Lower leg skin (tissue), 4 donors: ENCODE results near the gene ATPAF2. TPM values are rescaled to one million over a fixed set of nuclear protein-coding genes. Genes with fewer than 3 reads are reported as not detected.
A peak's percentile ranks its signal among the peaks of the same experiment; 100 is the strongest.

Experiments used
- DNase-seq, 2 donors: peaks; one replicate each; pipeline ENCODE4 v3.0.0-alpha.2; 2019; ENCODE audit warnings: low spot score in 2 of 2
- H3K4me3 ChIP-seq: fragments of 200-600 bp; sonication (generic); 2 replicates; pipeline ENCODE4 v1.5.1; 2017; ENCODE audit warnings: mild to moderate bottlenecking, low read depth; ENCODE audit not compliant: poor library complexity, severe bottlenecking
- CTCF ChIP-seq, 3 donors: fragments of 450-650 bp; IDR thresholded peaks; one replicate each; pipeline ENCODE4 v1.5.1; 2016; ENCODE audit warnings: antibody characterized with exemption in 3 of 3, mild to moderate bottlenecking in 3 of 3, moderate library complexity in 2 of 3
- POLR2A ChIP-seq, 2 donors: fragments of 450-650 bp; IDR thresholded peaks; one replicate each; pipeline ENCODE4 v1.6.1; 2016 to 2017; ENCODE audit warnings: antibody characterized with exemption in 2 of 2, mild to moderate bottlenecking in 1 of 2, moderate library complexity in 1 of 2
- WGBS, 2 donors: methylation state at CpG; one replicate each; pipeline ENCODE4 v1.1.5; 2018; 5-methylcytosine and 5-hydroxymethylcytosine counted together
- intact Hi-C: fragments of 100-400 bp; cut with DNase I; formaldehyde crosslinking; loops from one replicate; pipeline ENCODE4 v1.15.0; 2023; ENCODE audit warnings: low total_unique reads
- total RNA-seq, 4 donors: library from RNA; depleted of rRNA; stranded (reverse); fragments of >200 nt; gene quantifications; one replicate each; pipeline ENCODE4 v1.1.0, GENCODE V29; 2016

Gene ATPAF2
- 10 to 100 TPM; 17.4 to 32.1 (median 22.9) TPM for total RNA-seq

GRCh38 chr17:18038861-18039534, at the start of gene ATPAF2, which contains the start of gene GID4:
TSS of gene ATPAF2 (minus strand) at chr17:18039168. CDS start at chr17:18039013, 155 bp downstream.
TSS of gene GID4 (plus strand) at chr17:18039408. CDS start at chr17:18039465, 57 bp downstream.
- 0 to 1% methylated on average over 40 to 55 of the region's 67 CpGs for WGBS, 2 donors
- intact Hi-C loops, result no loop called here
- TF ChIP-seq POLR2A (IDR thresholded peaks at IDR 0.05) (no peak), CTCF (IDR thresholded peaks at IDR 0.05) (peak in 1 of 3 donors; percentile 42)
- peak; percentile 99 to 100 for DNase-seq
- peak within 1 kb of the TSS; percentile 75 for H3K4me3 ChIP-seq

GRCh38 chr17:18087610-18088491, 48.9 kb upstream of the ATPAF2 start, which contains the start of gene DRG2:
TSS of gene DRG2 (plus strand) at chr17:18087948. CDS start at chr17:18088024, 76 bp downstream.
- H3K4me3 ChIP-seq, result peak within 1 kb of the TSS; percentile 60
- WGBS, 2 donors, result 0 to 1% methylated on average over 34 to 50 of the region's 52 CpGs
- TF ChIP-seq POLR2A (IDR thresholded peaks at IDR 0.05), result no peak
- TF ChIP-seq CTCF (IDR thresholded peaks at IDR 0.05), result no peak
- intact Hi-C loops, result no loop called here
- DNase-seq, result peak; percentile 84 to 98

- 83 to 87% methylated on average over 4 of the region's 4 CpGs for WGBS, 2 donors
- intact Hi-C loops, result no loop called here
- DNase-seq, result no peak
- H3K4me3 ChIP-seq, result no peak overlapping the region
- TF ChIP-seq CTCF (IDR thresholded peaks at IDR 0.05) (no peak), POLR2A (IDR thresholded peaks at IDR 0.05) (no peak)
Observed at GRCh38 chr17:18084256-18084655, 45.3 kb upstream of the ATPAF2 start.

- TF ChIP-seq POLR2A (IDR thresholded peaks at IDR 0.05) (no peak), CTCF (IDR thresholded peaks at IDR 0.05) (no peak)
- intact Hi-C loops, result no loop called here
- 72 to 81% methylated on average over 4 of the region's 4 CpGs for whole genome bisulfite sequencing, 2 donors
- no peak overlapping the region for H3K4me3 ChIP-seq
- DNase-seq, result no peak
Observed at GRCh38 chr17:18079543-18079942, 40.6 kb upstream of the ATPAF2 start.

GRCh38 chr17:18076936-18077335, 38.0 kb upstream of the ATPAF2 start:
- TF ChIP-seq CTCF (IDR thresholded peaks at IDR 0.05) (no peak), POLR2A (IDR thresholded peaks at IDR 0.05) (no peak)
- intact Hi-C loops, result no loop called here
- 56 to 61% methylated on average over 7 of the region's 7 CpGs for WGBS, 2 donors
- DNase-seq, result no peak
- H3K4me3 ChIP-seq, result no peak overlapping the region
